ENCODE measurements around the gene NPFF.

The NPFF gene

DNA sequence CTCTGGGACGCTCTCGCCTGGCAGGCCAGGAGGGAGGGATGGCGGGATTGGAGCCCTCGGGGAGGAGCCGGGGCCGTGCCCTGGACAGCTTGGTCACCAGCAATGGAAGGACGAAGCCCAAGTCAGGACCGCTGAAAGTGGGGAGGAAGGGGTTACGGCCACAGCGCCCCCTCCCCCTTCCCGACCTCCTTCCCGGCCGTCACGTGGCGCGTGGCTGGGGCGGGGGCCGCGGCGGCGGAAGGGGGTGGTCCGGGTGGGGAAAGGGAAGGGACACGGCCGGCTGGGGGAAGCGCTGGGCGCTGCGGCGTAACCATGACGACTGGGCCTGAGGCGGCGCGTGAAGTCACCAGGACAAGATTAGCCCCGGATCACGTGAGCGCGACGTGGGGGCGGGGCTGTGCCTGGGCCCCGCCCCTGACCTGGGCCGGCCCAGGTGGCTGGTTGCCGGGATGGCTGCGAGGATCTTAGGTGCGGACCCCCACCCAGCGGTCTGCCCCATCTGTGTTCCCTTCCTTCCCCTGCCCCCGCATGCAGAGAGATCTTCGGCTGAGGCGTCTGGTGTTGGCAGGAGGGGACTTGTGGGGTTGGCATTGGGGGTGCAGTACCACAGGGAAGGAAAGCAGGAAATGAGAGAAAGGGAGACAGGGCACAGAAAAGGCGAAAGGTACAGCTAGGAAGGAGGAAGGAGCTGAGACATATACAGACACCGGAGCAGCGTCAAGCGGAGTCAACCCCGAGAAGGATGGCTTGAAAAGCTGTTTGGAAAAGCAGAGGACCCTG lies 14.3 kb downstream of the NPFF start:
- peak; percentile 95 for DNase-seq (ENCODE audit: low spot score)
- TF ChIP-seq, protein P1, sequence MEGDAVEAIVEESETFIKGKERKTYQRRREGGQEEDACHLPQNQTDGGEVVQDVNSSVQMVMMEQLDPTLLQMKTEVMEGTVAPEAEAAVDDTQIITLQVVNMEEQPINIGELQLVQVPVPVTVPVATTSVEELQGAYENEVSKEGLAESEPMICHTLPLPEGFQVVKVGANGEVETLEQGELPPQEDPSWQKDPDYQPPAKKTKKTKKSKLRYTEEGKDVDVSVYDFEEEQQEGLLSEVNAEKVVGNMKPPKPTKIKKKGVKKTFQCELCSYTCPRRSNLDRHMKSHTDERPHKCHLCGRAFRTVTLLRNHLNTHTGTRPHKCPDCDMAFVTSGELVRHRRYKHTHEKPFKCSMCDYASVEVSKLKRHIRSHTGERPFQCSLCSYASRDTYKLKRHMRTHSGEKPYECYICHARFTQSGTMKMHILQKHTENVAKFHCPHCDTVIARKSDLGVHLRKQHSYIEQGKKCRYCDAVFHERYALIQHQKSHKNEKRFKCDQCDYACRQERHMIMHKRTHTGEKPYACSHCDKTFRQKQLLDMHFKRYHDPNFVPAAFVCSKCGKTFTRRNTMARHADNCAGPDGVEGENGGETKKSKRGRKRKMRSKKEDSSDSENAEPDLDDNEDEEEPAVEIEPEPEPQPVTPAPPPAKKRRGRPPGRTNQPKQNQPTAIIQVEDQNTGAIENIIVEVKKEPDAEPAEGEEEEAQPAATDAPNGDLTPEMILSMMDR (IDR thresholded peaks at IDR 0.05; ENCODE audit: extremely low read depth, missing control alignments), result no peak

DNA sequence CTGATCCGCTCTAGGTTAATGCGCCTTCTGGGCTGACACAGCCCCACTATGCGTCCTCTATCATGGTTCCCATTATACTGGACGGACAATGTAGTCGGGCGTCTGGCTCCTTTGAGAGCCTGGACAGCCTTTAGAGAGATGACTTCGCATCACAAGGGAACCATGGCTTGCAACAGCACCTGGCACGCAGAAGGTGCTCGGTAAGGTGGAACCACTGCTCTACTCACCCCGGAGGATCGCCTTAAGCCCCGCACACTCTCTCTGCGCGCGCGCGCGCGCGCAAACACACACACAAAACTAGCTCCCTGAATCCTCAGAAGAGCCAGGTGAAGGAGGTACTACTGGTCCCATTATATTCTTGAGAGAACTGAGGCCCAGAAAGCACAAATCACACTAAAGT lies 15.1 kb downstream of the NPFF start:
- TF ChIP-seq, protein P1 (IDR thresholded peaks at IDR 0.05; ENCODE audit: extremely low read depth, missing control alignments), result no peak
- no peak for DNase-seq (ENCODE audit: low spot score)

DNA sequence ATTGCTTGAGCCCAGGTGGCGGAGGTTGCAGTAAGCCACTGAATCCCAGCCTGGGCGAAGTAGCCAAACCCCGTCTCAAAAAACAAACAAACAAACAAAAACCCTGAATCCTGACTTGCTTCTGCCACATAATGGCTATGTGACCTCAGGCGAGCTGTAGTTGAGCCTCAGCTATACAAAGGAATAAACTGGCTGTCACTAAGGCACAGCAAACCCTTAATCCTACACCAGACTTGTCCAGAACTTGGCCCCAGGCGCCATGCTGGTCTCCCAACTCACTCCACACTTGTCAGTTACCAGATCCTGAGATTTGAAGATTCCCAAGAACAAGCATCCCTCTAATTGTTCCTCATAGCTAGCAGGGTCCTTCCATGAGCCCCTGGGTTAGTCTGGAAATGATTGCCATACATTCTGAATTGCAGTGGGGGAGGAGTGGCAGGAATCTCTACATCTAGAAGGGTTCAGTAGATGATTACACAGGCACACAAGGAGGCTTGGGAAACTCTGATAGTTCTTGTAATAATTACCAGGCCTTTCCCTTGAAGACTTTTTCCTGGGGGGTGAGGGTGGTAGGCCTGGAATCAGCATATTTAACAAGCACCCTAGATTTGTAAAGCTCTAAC lies 17.9 kb downstream of the NPFF start:
- TF ChIP-seq, protein P1 (IDR thresholded peaks at IDR 0.05; ENCODE audit: extremely low read depth, missing control alignments), result no peak

DNA sequence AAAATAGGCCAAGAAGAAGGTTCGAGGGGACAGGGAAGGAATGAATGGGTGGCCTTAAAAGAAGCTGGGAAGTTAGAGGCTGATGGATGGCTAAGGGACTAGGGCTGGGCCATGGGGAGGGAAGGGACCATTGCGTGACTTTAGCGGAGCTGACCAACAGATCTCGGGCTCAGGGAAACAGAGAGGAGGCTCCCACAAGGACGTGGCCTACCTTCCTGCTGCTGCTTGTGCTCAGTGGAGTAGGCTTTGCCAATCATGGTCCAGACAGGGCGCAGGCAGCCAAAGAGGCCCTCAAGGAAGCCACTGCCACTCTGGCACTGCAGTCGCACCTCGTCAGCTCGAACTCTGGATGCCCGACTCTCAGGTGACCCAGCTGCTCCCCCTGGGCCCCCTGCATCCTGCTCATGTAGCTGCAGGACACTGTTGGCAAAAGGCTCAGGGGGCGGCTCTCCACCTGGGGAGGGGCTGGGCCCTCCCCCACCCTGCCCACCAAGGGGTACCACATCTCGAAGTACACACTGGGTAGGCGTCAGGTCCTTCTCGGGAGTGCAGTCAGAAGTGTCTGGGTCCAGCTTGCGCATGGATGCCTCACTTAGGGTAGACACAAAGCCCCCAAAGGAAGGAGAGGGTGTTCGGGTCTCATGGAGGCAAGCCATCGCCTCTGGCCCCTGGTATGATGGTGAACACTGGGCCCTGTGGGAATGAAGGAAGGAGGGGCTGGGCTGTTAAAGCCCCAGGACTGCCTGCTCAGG lies 20.4 kb downstream of the NPFF start:
- TF ChIP-seq, protein P1 (IDR thresholded peaks at IDR 0.05; ENCODE audit: extremely low read depth, missing control alignments), result no peak
- DNase-seq (ENCODE audit: low spot score), result no peak

More for the DNA sequence above, 17.9 kb downstream of the NPFF start:
- DNase-seq (ENCODE audit: low spot score), result no peak

DNA sequence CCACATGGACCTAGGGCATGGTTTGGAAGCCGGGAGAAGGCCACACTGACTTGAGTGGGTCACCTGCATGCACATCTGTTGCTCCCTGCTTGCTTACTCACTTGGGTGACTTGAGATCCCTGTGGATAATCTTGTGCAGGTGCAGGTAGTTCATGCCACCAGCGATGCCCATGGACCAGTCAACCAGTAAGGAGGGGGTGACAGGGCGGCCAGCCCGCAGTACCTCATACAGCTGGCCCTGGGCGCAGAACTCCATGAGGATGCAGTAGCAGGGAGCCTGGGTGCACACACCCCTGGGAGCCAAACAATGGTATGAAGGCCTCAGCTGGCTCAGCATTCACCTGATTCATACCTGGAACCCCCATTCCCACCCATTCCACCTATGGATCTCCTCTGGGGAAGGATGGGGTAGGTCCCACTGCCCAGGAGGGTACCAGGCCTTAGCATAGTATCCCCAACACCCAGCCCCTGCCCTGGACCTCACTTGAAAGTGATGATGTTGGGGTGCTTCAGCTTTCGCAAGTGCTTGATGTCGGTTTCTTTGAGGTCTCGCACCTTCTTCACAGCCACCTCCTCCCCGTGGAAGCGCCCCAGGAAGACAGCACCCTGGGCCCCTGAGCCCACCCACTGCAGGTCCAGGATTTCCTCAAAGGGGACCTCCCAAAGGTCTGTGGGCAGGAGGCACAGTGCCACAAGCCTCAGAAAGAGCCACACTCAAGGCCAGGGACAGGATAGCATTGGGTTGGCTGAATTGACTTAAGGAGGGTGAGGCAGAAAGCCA lies 21.1 kb downstream of the NPFF start:
- DNase-seq (ENCODE audit: low spot score), result no peak
- TF ChIP-seq, protein P1 (IDR thresholded peaks at IDR 0.05; ENCODE audit: extremely low read depth, missing control alignments), result no peak

DNA sequence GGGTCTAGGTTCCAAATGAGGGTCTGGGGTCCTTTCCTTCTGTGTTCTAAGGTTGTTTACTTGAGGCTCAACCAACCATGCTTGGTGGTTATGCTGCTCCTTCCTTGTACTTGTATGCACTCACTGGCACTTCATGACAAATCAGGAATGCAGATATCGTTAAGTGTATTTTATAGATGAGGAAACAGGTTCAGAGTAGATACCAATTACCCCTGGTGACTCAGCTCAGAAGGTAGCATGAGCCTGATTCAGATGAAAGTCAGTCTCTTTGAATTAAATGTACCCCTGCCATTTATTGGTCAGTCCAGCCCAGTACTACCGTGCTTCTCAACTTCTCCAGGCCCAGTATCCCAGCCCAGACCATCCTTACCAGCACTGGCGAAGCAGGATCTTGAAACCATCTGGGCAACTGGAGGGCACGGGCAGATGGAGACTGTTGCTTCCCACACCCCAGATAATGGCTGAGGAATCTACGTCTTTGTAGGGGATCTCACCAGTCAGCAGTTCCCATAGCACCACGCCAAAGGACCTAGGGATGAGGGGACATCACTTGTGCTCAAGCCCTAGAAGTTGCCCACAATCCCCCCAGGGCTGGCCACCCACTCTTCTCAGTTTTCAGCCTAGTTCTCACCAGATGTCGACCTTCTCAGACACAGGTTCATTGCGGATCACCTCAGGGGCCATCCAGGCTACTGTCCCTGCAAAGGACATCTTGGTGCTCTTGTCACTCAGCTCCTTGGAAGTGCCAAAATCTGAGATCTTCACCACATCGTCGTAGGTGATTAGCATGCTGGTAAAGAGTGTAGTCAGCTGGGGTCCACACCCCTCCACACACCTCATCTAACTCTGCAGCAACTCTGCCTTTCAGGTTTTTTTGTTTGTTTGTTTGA lies 22.4 kb downstream of the NPFF start:
- TF ChIP-seq, protein P1 (IDR thresholded peaks at IDR 0.05; ENCODE audit: extremely low read depth, missing control alignments), result no peak
- no peak for DNase-seq (ENCODE audit: low spot score)
